K562 (cell line): ENCODE measurements around the gene TINCR. TPM values are rescaled to one million over a fixed set of nuclear protein-coding genes. Genes with fewer than 3 reads are reported as not detected.

Experiments used
- ATAC-seq: fragments of 200-7000 bp; cut with Tn5 transposase; 3 replicates; pipeline ENCODE4 v1.9.1; 2020; ENCODE audit warnings: moderate library complexity
- BruUV-seq: library from RNA; stranded (reverse); fragments of 400-500 nt; replicated peaks from 2 replicates; lab custom pipeline; 2021; lab: Mats Ljungman, UMichigan
- CTCF ChIA-PET: fragments of 300-600 bp; formaldehyde crosslinking; extraction: SDS; loops from one replicate; lab custom pipeline; 2021; ENCODE audit warnings: low intra/inter-chr PET ratio; lab: Yijun Ruan, JAX
- POLR2A ChIA-PET: fragments of 300-600, 350-650 bp; sonication (Branson Sonifier 250); formaldehyde crosslinking; extraction: SDS; loops from one replicate; lab custom pipeline; 2021; ENCODE audit warnings: antibody characterized with exemption, inconsistent platforms; lab: Yijun Ruan, JAX
- DNase-seq, 4 experiments: peaks; one replicate each; pipeline versions ENCODE4 v3.0.0 to v3.0.0-alpha.2; 2011 to 2018; ENCODE audit warnings: low spot score in 3 of 4, mixed read lengths in 3 of 4; ENCODE audit errors: extremely low read depth in 1 of 4
- FAIRE-seq: peaks from 2 replicates; lab custom pipeline; 2011; peaks lifted over from hg19 to GRCh38; lab: Jason Lieb, UNC
- H2AFZ ChIP-seq: 2 replicates; pipeline ENCODE4 v1.6.0; 2011; ENCODE audit warnings: low read depth, low read length, control low read depth, inconsistent platforms
- H3K27ac ChIP-seq: fragments of 200-600 bp; 3 replicates; pipeline ENCODE4 v1.8.0; 2011; ENCODE audit warnings: low read depth, mild to moderate bottlenecking, control low read depth, inconsistent platforms, low read length, moderate library complexity, mixed read lengths; ENCODE audit errors: extremely low read depth
- H3K27me3 ChIP-seq, 2 experiments: fragments of 300-600 bp in 1 of 2; 2 replicates in 1 of 2; 3 replicates in 1 of 2; pipeline versions ENCODE4 v1.6.0 to v1.8.0; 2011; ENCODE audit warnings: inconsistent platforms in 2 of 2, low read length in 2 of 2, mild to moderate bottlenecking in 1 of 2, mixed read lengths in 1 of 2, moderate library complexity in 1 of 2; ENCODE audit not compliant: control insufficient read depth in 2 of 2, insufficient read depth in 2 of 2
- H3K36me3 ChIP-seq: fragments of 300-600 bp; 3 replicates; pipeline ENCODE4 v1.8.0; 2011; ENCODE audit warnings: mild to moderate bottlenecking, low read length, inconsistent platforms; ENCODE audit not compliant: control insufficient read depth, insufficient read depth
- H3K4me1 ChIP-seq, 2 experiments: fragments of 200-600 bp in 1 of 2; replicated peaks in 1 of 2; 2 replicates in 1 of 2; 3 replicates in 1 of 2; pipeline versions ENCODE4 v1.5.1 to v1.8.0; 2011; ENCODE audit warnings: inconsistent platforms in 2 of 2, low read length in 2 of 2, mild to moderate bottlenecking in 1 of 2, mixed read lengths in 1 of 2, moderate library complexity in 1 of 2; ENCODE audit not compliant: control insufficient read depth in 2 of 2, insufficient read depth in 2 of 2
- H3K4me2 ChIP-seq: 2 replicates; pipeline ENCODE4 v1.6.1; 2011; ENCODE audit warnings: low read length, control low read depth, inconsistent platforms, mixed read lengths; ENCODE audit not compliant: insufficient read depth
- H3K4me3 ChIP-seq: fragments of 200-600 bp; sonication (generic), shearing (Covaris generic); 2 replicates; pipeline ENCODE4 v1.5.1; 2016; ENCODE audit warnings: control low read depth, inconsistent platforms
- H3K79me2 ChIP-seq: fragments of 200-600 bp; 3 replicates; pipeline ENCODE4 v1.8.0; 2011; ENCODE audit warnings: low read length, inconsistent platforms; ENCODE audit not compliant: control insufficient read depth, insufficient read depth
- H3K9ac ChIP-seq, 2 experiments: 2 replicates each; pipeline versions ENCODE4 v1.6.0 to v1.6.1; 2011; ENCODE audit warnings: low read depth in 2 of 2, low read length in 2 of 2, control low read depth in 1 of 2, inconsistent platforms in 1 of 2, mild to moderate bottlenecking in 1 of 2, mixed read lengths in 1 of 2; ENCODE audit not compliant: insufficient read depth in 1 of 2
- H3K9me1 ChIP-seq: one replicate; pipeline ENCODE4 v1.6.0; 2011; ENCODE audit warnings: inconsistent platforms, mild to moderate bottlenecking, low read length, moderate library complexity; ENCODE audit not compliant: control insufficient read depth, insufficient read depth
- H3K9me3 ChIP-seq: replicated peaks from 2 replicates; pipeline ENCODE4 v1.5.1; 2011; ENCODE audit warnings: low read depth, low read length, inconsistent platforms; ENCODE audit not compliant: control insufficient read depth, insufficient read depth
- H4K20me1 ChIP-seq: replicated peaks from 2 replicates; pipeline ENCODE4 v1.6.1; 2011; ENCODE audit warnings: low read length, inconsistent platforms, mixed read lengths; ENCODE audit not compliant: control insufficient read depth, insufficient read depth
- EWSR1 ChIP-seq: fragments of 450-650 bp; IDR thresholded peaks from 2 replicates; pipeline ENCODE4 v1.6.1; 2018; ENCODE audit warnings: borderline replicate concordance, mild to moderate bottlenecking, low read depth, moderate library complexity; ENCODE audit not compliant: partially characterized antibody
- FOXJ2 ChIP-seq: fragments of 200-800 bp; sonication (Bioruptor generic); IDR thresholded peaks from 2 replicates; pipeline ENCODE4 v1.6.1; 2016; ENCODE audit warnings: missing genetic modification characterization, missing compliant biosample characterization
- POLR2A ChIP-seq: fragments of 450-650 bp; conservative IDR thresholded peaks from 2 replicates; pipeline ENCODE4 v1.6.1; 2016
- POLR2G ChIP-seq: fragments of 200-400 bp; formaldehyde crosslinking; IDR thresholded peaks from 2 replicates; pipeline ENCODE4 v1.6.1; 2017; ENCODE audit warnings: low read depth, mild to moderate bottlenecking, antibody characterized with exemption, low read length, moderate library complexity
- RBM22 ChIP-seq: fragments of 200-400 bp; formaldehyde crosslinking; IDR thresholded peaks from 2 replicates; pipeline ENCODE4 v1.6.1; 2018; ENCODE audit warnings: low read length, low read depth; ENCODE audit not compliant: poor library complexity, severe bottlenecking
- SUPT5H ChIP-seq: fragments of 450-650 bp; IDR thresholded peaks from 2 replicates; pipeline ENCODE4 v1.6.1; 2016
- TFAP4 ChIP-seq: sonication (generic); formaldehyde crosslinking; IDR thresholded peaks from 2 replicates; pipeline ENCODE4 v1.8.0; 2022; ENCODE audit warnings: missing genetic modification reagents, mild to moderate bottlenecking, moderate library complexity, borderline replicate concordance
- WGBS: fragments of 100-300 bp; shearing (Covaris generic); methylation state at CpG from one replicate; pipeline ENCODE4 v1.1.6; 2016; ENCODE audit warnings: low coverage, mixed read lengths; ENCODE audit not compliant: insufficient coverage; ENCODE audit errors: missing lambda C conversion rate; 5-methylcytosine and 5-hydroxymethylcytosine counted together
- in situ Hi-C: fragments of 300-500 bp; cut with MboI; formaldehyde crosslinking; loops from 4 replicates; pipeline ENCODE4 v1.15.0; 2018; ENCODE audit warnings: inconsistent platforms, mixed read lengths
- intact Hi-C: fragments of 100-400 bp; cut with micrococcal nuclease; formaldehyde crosslinking; loops from 2 replicates; pipeline ENCODE4 v1.14.2; 2022
- polyA plus RNA-seq, 8 experiments: library from polyadenylated mRNA; depleted of rRNA in 4 of 8; stranded (reverse) in 5 of 8; unstranded in 3 of 8; fragments of >200 nt; fragmentation: Nextera tagmentation in 2 of 8; fragmentation: Illumina TruSeq in 1 of 8; extraction: Ambion mirVana in 2 of 8; extraction: Trizol in 1 of 8; gene quantifications; 2 replicates each; pipeline versions ENCODE4 v1.2.1 to v1.2.3, GENCODE V29; 2011 to 2014; ENCODE audit warnings: inconsistent platforms in 1 of 8, missing spikeins in 1 of 8
- total RNA-seq, 7 experiments: library from RNA; depleted of rRNA in 6 of 7; stranded (reverse); fragments of >200 nt in 6 of 7; fragmentation: Illumina TruSeq in 2 of 7; extraction: Trizol in 2 of 7; gene quantifications; 2 replicates each; pipeline versions ENCODE4 v1.2.1 to v1.2.3, GENCODE V29; 2011 to 2021; ENCODE audit warnings: low replicate concordance in 1 of 7

Gene TINCR
- total and polyA plus RNA-seq, 9 of the 15 experiments (the other 6 are each of a cell fraction or from before 2014, with no cell fraction given) = 0.03 to 0.24 (median 0.09) TPM; not detected in 1

- Histone ChIP-seq H3K4me3 (no peak overlapping the region), H3K36me3 (peaks cover 82% of the 10 kb centered on the region; the same call in 2 of the 3 replicates), H3K4me1 (peaks cover 14 to 41% of the 10 kb centered on the region in 2 experiments), H4K20me1 (no peaks in the 10 kb centered on the region; the same call in 1 of the 2 replicates), H3K27ac (peak overlapping the region; percentile 85; the same call in 1 of the 3 replicates), H2AFZ (no peak overlapping the region), H3K9me1 (no peaks in the 10 kb centered on the region), H3K27me3 (no peaks in the 10 kb centered on the region), H3K4me2 (peak overlapping the region; percentile 40; the same call in 1 of the 2 replicates), H3K79me2 (peaks cover 3% of the 10 kb centered on the region; the same call in 2 of the 3 replicates), H3K9ac (peak overlapping the region in 1 of 2 experiments; percentile 87; a peak in 2 of 4 replicates), H3K9me3 (no peaks in the 10 kb centered on the region)
- in situ Hi-C loops (no loop called here), intact Hi-C loops (no loop called here)
- FAIRE-seq = no peak
- WGBS = 80% methylated on average over 21 of the region's 26 CpGs
- POLR2A ChIA-PET = interaction anchor here (0.6 to 1.5 kb wide), 9 partner anchors 13 to 714 kb away, joined by 3 to 7 read pairs (median 4); partner anchors contain the start of genes SAFB and SAFB2
- CTCF ChIA-PET = interaction anchor here (0.6 kb wide), 1 partner anchor 38 kb away, joined by 4 read pairs; no protein-coding TSS in a partner anchor
- no peak for DNase-seq
- TF ChIP-seq FOXJ2 (no peak), SUPT5H (0 out of 2 replicates have a peak, but pooled peaks have one; percentile 25), POLR2G (peak; percentile 4; the same call in 1 of the 2 replicates), EWSR1 (no peak), POLR2A (peak; percentile 45; the same call in 1 of the 2 replicates), TFAP4 (CRISPR knock-in tag) (0 out of 2 replicates have a peak, but pooled peaks have one; percentile 11), RBM22 (peak; percentile 46)
- peak; percentile 12; the same call in 1 of the 3 replicates for ATAC-seq
- no TSS peak for BruUV-seq
Measured at GRCh38 chr19:5586300-5587070, 18.7 kb upstream of the TINCR start.
